ENCODE measurements around the gene SLC15A3.

SLC15A3 gene

DNA sequence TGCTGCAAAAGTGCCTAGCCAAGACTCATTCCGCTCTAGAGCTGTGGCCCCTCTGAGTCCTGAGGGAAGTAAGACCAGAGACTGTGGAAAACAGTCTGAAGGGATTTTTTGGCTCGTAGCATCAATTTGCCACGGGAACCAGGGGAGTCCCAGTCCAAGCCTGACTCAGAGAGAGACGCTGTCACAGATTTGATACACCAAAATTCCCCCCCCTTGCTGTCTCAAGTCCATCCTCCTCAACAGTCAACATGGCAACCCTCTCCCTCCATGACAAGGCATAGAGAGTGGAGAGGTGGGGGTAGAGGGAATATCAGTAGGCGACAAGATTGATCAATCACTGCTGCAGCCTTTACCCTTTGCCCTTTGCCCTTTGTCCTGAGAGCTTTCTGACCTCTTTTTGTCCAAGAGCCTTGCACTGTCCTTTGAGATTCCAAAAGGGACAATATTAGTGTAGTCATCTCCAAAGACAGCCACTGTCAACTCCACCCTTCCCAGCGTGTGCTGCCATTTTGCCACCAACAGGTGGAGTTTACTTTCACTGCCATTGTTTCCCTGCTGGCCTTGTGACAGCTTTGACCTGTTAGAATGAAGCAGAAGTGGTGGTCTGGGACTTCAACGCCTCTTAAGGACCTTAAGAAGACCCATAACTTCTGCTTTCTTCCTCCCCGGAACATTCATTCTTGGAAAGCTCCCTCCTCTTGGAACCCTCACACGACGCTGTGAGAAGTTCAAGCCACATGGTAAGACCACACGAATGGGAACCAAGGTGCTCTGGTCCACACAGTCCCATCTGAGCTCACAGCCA is 7.3 kb downstream of the SLC15A3 start:
- no peak for DNase-seq

DNA sequence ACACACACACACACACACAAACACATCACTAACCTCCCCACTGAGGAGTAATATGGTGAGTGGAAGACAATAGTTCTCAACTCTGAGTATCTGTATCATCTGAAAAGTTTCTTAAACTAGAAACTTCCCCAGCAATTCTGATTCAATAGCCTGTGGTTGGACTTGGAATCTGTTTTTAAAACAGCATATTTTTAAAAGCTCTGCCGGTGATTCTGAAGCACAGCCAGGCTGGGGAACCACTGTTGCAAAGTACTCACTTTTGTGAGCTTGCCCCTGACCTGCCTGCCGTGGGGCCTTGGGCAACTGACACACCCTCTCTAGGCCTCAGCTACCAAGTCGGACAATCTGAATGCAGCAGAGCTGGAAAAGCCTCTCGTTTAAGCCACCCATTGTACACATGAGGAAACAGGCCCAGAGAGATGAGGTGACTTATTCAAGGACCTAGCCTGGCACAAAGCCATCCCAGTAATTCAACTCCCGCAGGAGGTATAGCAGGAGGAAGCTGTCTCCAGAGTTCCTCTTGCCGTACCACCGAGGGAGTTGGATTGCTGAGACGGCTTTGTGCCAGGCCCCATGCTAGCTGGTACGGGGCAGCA is 8.9 kb downstream of the SLC15A3 start:
- no peak for DNase-seq

DNA sequence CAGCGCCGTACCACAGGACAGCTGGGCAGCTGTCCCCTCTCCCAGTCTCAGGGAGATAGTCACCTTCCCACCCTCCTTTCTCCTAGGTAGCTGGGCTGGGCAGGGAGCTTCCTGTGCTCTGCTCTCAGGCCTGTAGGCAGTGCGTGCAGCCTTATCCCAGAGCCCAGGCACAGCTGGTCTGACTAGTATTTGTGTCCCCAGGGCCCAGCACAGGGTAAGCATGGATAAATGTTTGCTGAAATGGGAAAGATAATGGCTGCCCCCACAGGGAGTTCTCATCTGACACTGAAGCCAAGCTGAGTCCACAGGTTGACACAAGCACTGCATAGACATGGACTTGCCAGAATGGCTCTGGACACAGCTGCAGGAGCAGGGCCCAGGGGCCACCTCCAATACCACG is 9.8 kb downstream of the SLC15A3 start:
- DNase-seq = no peak

- no peak for DNase-seq
Measured at GRCh38 chr11:60941371-60942119, 10.4 kb downstream of the SLC15A3 start.

GRCh38 chr11:60939855-60940254 is 12.1 kb downstream of the SLC15A3 start:
- no peak for DNase-seq

GRCh38 chr11:60939301-60939700 is 12.7 kb downstream of the SLC15A3 start:
- no peak for DNase-seq

- DNase-seq = no peak
Measured at GRCh38 chr11:60938500-60938899, 13.5 kb downstream of the SLC15A3 start.

DNA sequence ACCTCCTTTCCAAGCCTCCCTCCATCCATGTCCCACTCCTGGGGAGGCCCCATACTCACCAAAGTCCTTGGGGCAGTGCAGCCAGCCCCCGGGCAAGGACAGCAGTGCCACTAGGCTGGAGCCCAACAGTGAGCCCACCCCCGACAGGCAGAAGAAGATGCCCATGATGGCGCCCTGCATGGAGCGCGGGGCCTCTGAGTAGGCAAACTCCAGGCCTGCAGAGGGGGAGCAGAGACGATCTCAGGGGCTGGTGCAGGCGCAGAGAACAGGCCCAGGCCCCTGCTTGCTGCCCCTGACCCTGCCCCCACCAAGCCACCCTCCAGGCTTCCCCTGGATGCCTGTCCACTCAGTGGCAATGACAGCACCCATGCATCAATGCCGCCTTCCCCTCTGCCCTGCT is 14.2 kb downstream of the SLC15A3 start:
- no peak for DNase-seq

DNA sequence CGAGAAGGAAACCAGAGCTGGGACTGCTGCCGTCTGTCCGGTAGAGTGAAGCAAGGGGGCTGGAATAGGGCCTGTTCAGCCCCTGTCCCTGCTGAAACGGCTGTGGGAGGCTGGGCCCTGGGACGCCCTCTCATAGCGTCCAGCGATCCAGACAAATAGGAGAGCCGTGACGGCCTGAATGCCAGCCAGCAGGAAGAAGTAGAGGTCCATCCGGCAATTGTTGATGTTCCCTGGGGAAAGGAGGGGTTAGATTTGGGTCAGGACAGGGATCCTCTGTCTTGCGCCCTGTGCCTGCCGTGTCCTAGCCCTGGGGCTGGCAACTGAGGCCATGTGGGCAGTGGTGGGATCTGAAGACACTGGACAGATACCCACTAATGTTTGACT is 14.8 kb downstream of the SLC15A3 start:
- DNase-seq = no peak

GRCh38 chr11:60936467-60937143 is 15.4 kb downstream of the SLC15A3 start:
- DNase-seq = no peak

- DNase-seq = no peak
Measured at GRCh38 chr11:60935676-60936442, 16.1 kb downstream of the SLC15A3 start.

GRCh38 chr11:60934790-60935605 is 17.0 kb downstream of the SLC15A3 start:
- no peak for DNase-seq

- DNase-seq = no peak
Measured at GRCh38 chr11:60934124-60934789, 17.7 kb downstream of the SLC15A3 start.

- no peak for DNase-seq
Measured at GRCh38 chr11:60933416-60934123, 18.4 kb downstream of the SLC15A3 start.

DNA sequence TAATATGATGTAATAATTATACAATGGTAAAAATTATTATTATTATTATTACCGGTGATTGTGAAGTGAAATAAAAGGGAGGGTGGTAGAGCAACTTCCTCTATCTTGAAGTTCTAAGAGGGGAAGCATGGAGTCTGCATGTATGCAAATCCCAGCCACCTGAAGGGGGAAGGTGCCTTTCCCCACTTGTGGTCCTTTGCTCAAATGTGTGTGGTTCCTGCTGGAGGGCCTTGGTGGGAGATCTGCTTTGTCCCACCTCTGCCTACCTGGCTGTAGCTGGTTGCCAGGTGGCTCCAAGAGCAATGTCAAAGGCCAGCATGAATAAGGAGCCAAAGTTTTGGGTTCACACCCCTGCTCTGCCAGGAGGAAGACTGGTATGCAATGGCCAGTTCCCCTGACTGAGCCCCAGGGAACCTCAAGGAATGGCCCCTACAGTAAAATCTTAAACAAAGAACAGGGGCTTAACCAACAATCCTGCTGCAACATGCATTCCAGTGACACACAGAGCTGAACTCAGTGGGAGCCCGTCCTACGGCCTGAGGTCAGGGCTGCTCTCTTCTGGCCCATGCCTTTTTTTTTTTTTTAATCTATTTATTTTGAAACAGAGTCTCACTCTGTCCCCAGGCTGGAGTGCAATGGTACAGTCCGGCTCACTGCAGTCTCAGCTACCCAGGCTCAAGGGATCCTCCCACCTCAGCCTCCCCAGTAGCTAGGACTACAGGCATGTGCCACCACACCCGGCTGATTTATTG is 19.2 kb downstream of the SLC15A3 start:
- no peak for DNase-seq

GRCh38 chr11:60931917-60932316 is 20.1 kb downstream of the SLC15A3 start:
- DNase-seq = no peak

- no peak for DNase-seq
Measured at GRCh38 chr11:60930394-60930793, 21.6 kb downstream of the SLC15A3 start.

- DNase-seq = no peak
Measured at GRCh38 chr11:60929764-60930163, 22.2 kb downstream of the SLC15A3 start.

GRCh38 chr11:60928563-60929001 is 23.4 kb downstream of the SLC15A3 start:
- DNase-seq = no peak

DNA sequence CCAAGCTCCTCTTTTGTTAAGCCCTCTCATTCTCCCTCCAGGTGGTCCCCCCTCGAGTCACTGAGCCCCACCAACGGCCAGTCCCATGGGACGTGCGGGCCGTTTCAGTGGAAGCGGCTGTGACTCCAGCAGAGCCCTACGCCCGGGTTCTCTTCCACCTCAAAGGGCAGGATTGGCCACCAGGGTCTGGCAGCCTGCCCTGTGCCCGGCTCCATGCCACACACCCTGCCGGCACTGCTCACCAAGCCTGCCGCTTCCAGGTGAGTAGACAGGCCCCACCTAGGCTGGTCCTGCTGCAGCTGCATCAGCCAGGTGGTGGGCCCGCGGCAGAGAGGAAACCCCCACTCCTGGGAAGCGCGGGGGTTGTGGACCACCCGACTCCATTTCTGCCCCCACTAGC is 24.4 kb downstream of the SLC15A3 start:
- no peak for DNase-seq

All from activated CD4-positive, alpha-beta T cell treated with anti-CD3 and anti-CD28 coated beads for 1 hour (primary cell).